Adrenal gland (tissue), 5 donors: ENCODE measurements around the gene ENO1.

Experiments used
- POLR2A ChIP-seq, 2 donors: fragments of 450-650 bp; IDR thresholded peaks; one replicate each; pipeline ENCODE4 v1.6.1; 2017; ENCODE audit warnings: antibody characterized with exemption in 2 of 2, mild to moderate bottlenecking in 2 of 2, moderate library complexity in 1 of 2
- TF ChIP-seq, protein P1 (sequence below), 6 experiments: fragments of 450-650 bp in 4 of 6; fragments of 200-600 bp in 2 of 6; sonication (generic) in 1 of 6; IDR thresholded peaks; 1 replicate in 5 of 6; 2 replicates in 1 of 6; pipeline versions ENCODE4 v1.5.1 to v1.8.0; 2016 to 2021; ENCODE audit warnings: antibody characterized with exemption in 6 of 6, mild to moderate bottlenecking in 2 of 6, moderate library complexity in 1 of 6
- donor health status: DM: no; HTN: no; CAD: no.

DNA sequence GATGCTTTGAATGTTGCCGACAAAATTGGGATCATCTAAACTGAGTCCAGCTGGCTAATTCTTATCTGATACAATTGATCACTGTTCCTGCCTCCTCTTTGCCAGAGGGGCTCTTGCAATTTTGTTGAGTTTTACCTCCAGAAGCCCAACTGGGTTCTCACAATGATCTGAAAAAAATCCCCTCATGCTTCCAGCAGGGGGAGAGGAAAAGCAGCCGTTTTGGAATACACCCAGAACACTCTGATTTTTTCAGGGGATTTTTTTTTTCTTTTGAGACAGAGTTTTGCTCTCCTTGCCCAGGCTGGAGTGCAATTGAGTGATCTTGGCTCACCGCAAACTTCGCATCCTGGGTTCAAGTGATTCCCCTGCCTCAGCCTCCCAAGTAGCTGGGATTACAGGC, 47.1 kb downstream of the ENO1 start:
- TF ChIP-seq, protein P1, sequence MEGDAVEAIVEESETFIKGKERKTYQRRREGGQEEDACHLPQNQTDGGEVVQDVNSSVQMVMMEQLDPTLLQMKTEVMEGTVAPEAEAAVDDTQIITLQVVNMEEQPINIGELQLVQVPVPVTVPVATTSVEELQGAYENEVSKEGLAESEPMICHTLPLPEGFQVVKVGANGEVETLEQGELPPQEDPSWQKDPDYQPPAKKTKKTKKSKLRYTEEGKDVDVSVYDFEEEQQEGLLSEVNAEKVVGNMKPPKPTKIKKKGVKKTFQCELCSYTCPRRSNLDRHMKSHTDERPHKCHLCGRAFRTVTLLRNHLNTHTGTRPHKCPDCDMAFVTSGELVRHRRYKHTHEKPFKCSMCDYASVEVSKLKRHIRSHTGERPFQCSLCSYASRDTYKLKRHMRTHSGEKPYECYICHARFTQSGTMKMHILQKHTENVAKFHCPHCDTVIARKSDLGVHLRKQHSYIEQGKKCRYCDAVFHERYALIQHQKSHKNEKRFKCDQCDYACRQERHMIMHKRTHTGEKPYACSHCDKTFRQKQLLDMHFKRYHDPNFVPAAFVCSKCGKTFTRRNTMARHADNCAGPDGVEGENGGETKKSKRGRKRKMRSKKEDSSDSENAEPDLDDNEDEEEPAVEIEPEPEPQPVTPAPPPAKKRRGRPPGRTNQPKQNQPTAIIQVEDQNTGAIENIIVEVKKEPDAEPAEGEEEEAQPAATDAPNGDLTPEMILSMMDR (IDR thresholded peaks at IDR 0.05) = peak in 1 of 6 experiments; percentile 2
- no peak for TF ChIP-seq POLR2A (IDR thresholded peaks at IDR 0.05)
